Activated B cell treated with CpG ODN at 0.5 μM for 24 hours (primary cell): ENCODE results near the gene TBX18. TPM values are rescaled to one million over a fixed set of nuclear protein-coding genes. Genes with fewer than 3 reads are reported as not detected.

Source experiments
- ATAC-seq: fragments of 200-7000 bp; cut with Tn5 transposase; one replicate; pipeline ENCODE4 v1.10.0; 2021; ENCODE audit warnings: low read depth, mild to moderate bottlenecking, moderate library complexity
- CTCF ChIA-PET: fragments of 350-600 bp; sonication (Branson Sonifier 250); formaldehyde crosslinking; loops from one replicate; lab custom pipeline; 2021; ENCODE audit warnings: antibody characterized with exemption; lab: Charles Lee
- POLR2A ChIA-PET: fragments of 350-600 bp; sonication (Branson Sonifier 250); formaldehyde crosslinking; loops from one replicate; lab custom pipeline; 2021; ENCODE audit warnings: antibody characterized with exemption; lab: Charles Lee
- DNase-seq: peaks from one replicate; pipeline ENCODE4 v3.0.0; 2022
- H3K27ac Mint-ChIP-seq: one replicate; pipeline ENCODE4 v1.8.0; 2020; ENCODE audit warnings: mixed read lengths
- H3K27me3 Mint-ChIP-seq: one replicate; pipeline ENCODE4 v1.8.0; 2021; ENCODE audit warnings: mixed read lengths
- H3K36me3 Mint-ChIP-seq: one replicate; pipeline ENCODE4 v1.8.0; 2021; ENCODE audit warnings: low read depth, mixed read lengths
- H3K4me1 Mint-ChIP-seq: one replicate; pipeline ENCODE4 v1.8.0; 2021; ENCODE audit warnings: mixed read lengths
- H3K4me3 Mint-ChIP-seq: one replicate; pipeline ENCODE4 v1.8.0; 2020; ENCODE audit warnings: mild to moderate bottlenecking, mixed read lengths
- H3K9me3 Mint-ChIP-seq: one replicate; pipeline ENCODE4 v1.8.0; 2020; ENCODE audit warnings: mixed read lengths
- CTCF ChIP-seq: fragments of 200-600 bp; IDR thresholded peaks from one replicate; pipeline ENCODE4 v1.8.0; 2022; ENCODE audit warnings: antibody characterized with exemption, mild to moderate bottlenecking
- intact Hi-C: fragments of 100-400 bp; cut with micrococcal nuclease; formaldehyde crosslinking; loops from one replicate; pipeline ENCODE4 v1.15.1; 2024
- total RNA-seq: library from RNA; stranded (reverse); gene quantifications from 2 replicates; pipeline ENCODE4 v1.2.3, GENCODE V29; 2022

Gene TBX18
- total RNA-seq, 1 donor from 2014 or later = not detected

- Mint-ChIP-seq H3K4me3 (no peak overlapping the region), H3K36me3 (no peaks in the 10 kb centered on the region)
Observed at GRCh38 chr6:84753173-84753572, 11.2 kb downstream of the TBX18 start.

GRCh38 chr6:84752118-84752850, 12.1 kb downstream of the TBX18 start:
- intact Hi-C loops = no loop called here
- ATAC-seq (no peak), DNase-seq (no peak)
- no peaks in the 10 kb centered on the region for H3K36me3 Mint-ChIP-seq
- POLR2A ChIA-PET = no interaction called here
- H3K4me1 Mint-ChIP-seq = no peaks in the 10 kb centered on the region
- CTCF ChIA-PET = no interaction called here
- H3K4me3 Mint-ChIP-seq = no peak overlapping the region
- no peak overlapping the region for H3K27ac Mint-ChIP-seq
- no peak for TF ChIP-seq CTCF
- H3K9me3 Mint-ChIP-seq = no peaks in the 10 kb centered on the region
- H3K27me3 Mint-ChIP-seq = peaks cover 8% of the 10 kb centered on the region

More at GRCh38 chr6:84753173-84753572, 11.2 kb downstream of the TBX18 start:
- DNase-seq (no peak), ATAC-seq (no peak)
- ChIA-PET CTCF (no interaction called here), POLR2A (no interaction called here)
- no peak overlapping the region for H3K27ac Mint-ChIP-seq
- intact Hi-C loops = no loop called here
- H3K4me1 Mint-ChIP-seq = no peaks in the 10 kb centered on the region
- H3K27me3 Mint-ChIP-seq = peaks cover 12% of the 10 kb centered on the region
- H3K9me3 Mint-ChIP-seq = no peaks in the 10 kb centered on the region
- TF ChIP-seq CTCF = no peak

GRCh38 chr6:84749181-84749580, 15.2 kb downstream of the TBX18 start:
- Mint-ChIP-seq H3K36me3 (no peaks in the 10 kb centered on the region), H3K9me3 (no peaks in the 10 kb centered on the region), H3K27ac (no peak overlapping the region), H3K4me1 (no peaks in the 10 kb centered on the region), H3K4me3 (no peak overlapping the region), H3K27me3 (peaks cover under 1% of the 10 kb centered on the region)
- TF ChIP-seq CTCF = no peak
- no peak for DNase-seq
- ChIA-PET POLR2A (no interaction called here), CTCF (no interaction called here)
- no peak for ATAC-seq
- intact Hi-C loops = no loop called here

GRCh38 chr6:84748376-84748775, 16.0 kb downstream of the TBX18 start:
- no peak for TF ChIP-seq CTCF
- no peak for DNase-seq
- Mint-ChIP-seq H3K36me3 (no peaks in the 10 kb centered on the region), H3K4me1 (no peaks in the 10 kb centered on the region), H3K9me3 (no peaks in the 10 kb centered on the region), H3K27me3 (no peaks in the 10 kb centered on the region), H3K27ac (no peak overlapping the region), H3K4me3 (no peak overlapping the region)
- no peak for ATAC-seq
- ChIA-PET POLR2A (no interaction called here), CTCF (no interaction called here)
- intact Hi-C loops = no loop called here

- CTCF ChIA-PET = no interaction called here
- ATAC-seq (no peak), DNase-seq (no peak)
- no peaks in the 10 kb centered on the region for H3K4me1 Mint-ChIP-seq
- no peaks in the 10 kb centered on the region for H3K27me3 Mint-ChIP-seq
- H3K27ac Mint-ChIP-seq = no peak overlapping the region
- intact Hi-C loops = no loop called here
- no peak for TF ChIP-seq CTCF
- no peaks in the 10 kb centered on the region for H3K36me3 Mint-ChIP-seq
- H3K9me3 Mint-ChIP-seq = no peaks in the 10 kb centered on the region
- POLR2A ChIA-PET = no interaction called here
- H3K4me3 Mint-ChIP-seq = no peak overlapping the region
Observed at GRCh38 chr6:84743616-84744015, 20.8 kb downstream of the TBX18 start.
